ENCODE results near the gene VPS8. TPM values are rescaled to one million over a fixed set of nuclear protein-coding genes. Genes with fewer than 3 reads are reported as not detected.

VPS8 gene
- total RNA-seq, 3 donors from 2014 or later (not counting 1 experiment from before 2014, with no cell fraction given): 89.3 to 127 (median 115) TPM

- Mint-ChIP-seq H3K36me3 (no peaks in the 10 kb centered on the region), H3K27ac (no peak overlapping the region), H3K4me3 (no peak overlapping the region), H3K9me3 (no peaks in the 10 kb centered on the region), H3K4me1 (peaks cover 6 to 15% of the 10 kb centered on the region in 2 donors), H3K27me3 (ENCODE audit: low read depth in 2 of 2) (peaks cover 2 to 12% of the 10 kb centered on the region in 2 donors)
- Histone ChIP-seq H3K36me3 (ENCODE audit: control insufficient read depth, insufficient read depth, low read length) (no peaks in the 10 kb centered on the region), H3K27ac (ENCODE audit: low read length) (no peak overlapping the region), H3K4me3 (ENCODE audit: low read length) (no peak overlapping the region), H3K27me3 (ENCODE audit: control insufficient read depth, insufficient read depth, low read length) (no peaks in the 10 kb centered on the region), H3K4me1 (ENCODE audit: control insufficient read depth, insufficient read depth, low read length) (peaks cover 2% of the 10 kb centered on the region), H3K9me3 (ENCODE audit: control insufficient read depth, insufficient read depth, low read length) (no peaks in the 10 kb centered on the region)
- DNase-seq: no peak
- TF ChIP-seq CTCF (IDR thresholded peaks at IDR 0.05): no peak
- 83% methylated on average over 3 of the region's 3 CpGs for WGBS (ENCODE audit: insufficient coverage)
- ATAC-seq: no peak
- intact Hi-C loops (cut with micrococcal nuclease): no loop called here
These were observed 4.4 kb upstream of the VPS8 start for GRCh38 chr3:184807549-184807948.

- peak in 1 of 2 donors; percentile 15 for DNase-seq
- Histone ChIP-seq H3K4me3 (ENCODE audit: low read length) (no peak overlapping the region), H3K9me3 (ENCODE audit: control insufficient read depth, insufficient read depth, low read length) (no peaks in the 10 kb centered on the region), H3K27ac (ENCODE audit: low read length) (no peak overlapping the region), H3K27me3 (ENCODE audit: control insufficient read depth, insufficient read depth, low read length) (no peaks in the 10 kb centered on the region), H3K4me1 (ENCODE audit: control insufficient read depth, insufficient read depth, low read length) (peaks cover 7% of the 10 kb centered on the region), H3K36me3 (ENCODE audit: control insufficient read depth, insufficient read depth, low read length) (no peaks in the 10 kb centered on the region)
- 60% methylated on average over 4 of the region's 4 CpGs for WGBS (ENCODE audit: insufficient coverage)
- no peak overlapping the region for H3K4me3 Mint-ChIP-seq
- peaks cover 10 to 20% of the 10 kb centered on the region in 2 donors for H3K4me1 Mint-ChIP-seq
- no peak for TF ChIP-seq CTCF (IDR thresholded peaks at IDR 0.05)
- no peak for ATAC-seq
- H3K36me3 Mint-ChIP-seq: no peaks in the 10 kb centered on the region
- peaks cover 2 to 12% of the 10 kb centered on the region in 2 donors for H3K27me3 Mint-ChIP-seq (ENCODE audit: low read depth in 2 of 2)
- no peaks in the 10 kb centered on the region for H3K9me3 Mint-ChIP-seq
- intact Hi-C loops (cut with micrococcal nuclease): no loop called here
- H3K27ac Mint-ChIP-seq: no peak overlapping the region
These were observed 3.9 kb upstream of the VPS8 start for GRCh38 chr3:184808021-184808420.

GRCh38 chr3:184810146-184810545, 1.8 kb upstream of the VPS8 start:
- no peak overlapping the region for H3K27ac ChIP-seq (ENCODE audit: low read length)
- Mint-ChIP-seq H3K4me1 (peaks cover 26 to 34% of the 10 kb centered on the region in 2 donors), H3K9me3 (no peaks in the 10 kb centered on the region), H3K27ac (no peak overlapping the region), H3K4me3 (no peak overlapping the region), H3K36me3 (no peaks in the 10 kb centered on the region), H3K27me3 (ENCODE audit: low read depth in 2 of 2) (peaks cover 2 to 10% of the 10 kb centered on the region in 2 donors)
- no peaks in the 10 kb centered on the region for H3K9me3 ChIP-seq (ENCODE audit: control insufficient read depth, insufficient read depth, low read length)
- H3K4me1 ChIP-seq (ENCODE audit: control insufficient read depth, insufficient read depth, low read length): peaks cover 8% of the 10 kb centered on the region
- 97% methylated on average over 3 of the region's 3 CpGs for WGBS (ENCODE audit: insufficient coverage)
- DNase-seq: no peak
- no peaks in the 10 kb centered on the region for H3K27me3 ChIP-seq (ENCODE audit: control insufficient read depth, insufficient read depth, low read length)
- ATAC-seq: no peak
- no peak overlapping the region for H3K4me3 ChIP-seq (ENCODE audit: low read length)
- H3K36me3 ChIP-seq (ENCODE audit: control insufficient read depth, insufficient read depth, low read length): no peaks in the 10 kb centered on the region
- intact Hi-C loops (cut with micrococcal nuclease): no loop called here
- TF ChIP-seq CTCF (IDR thresholded peaks at IDR 0.05): no peak

- Mint-ChIP-seq H3K27ac (no peak overlapping the region), H3K4me3 (no peak overlapping the region), H3K9me3 (no peaks in the 10 kb centered on the region), H3K27me3 (ENCODE audit: low read depth in 2 of 2) (peaks cover 2 to 6% of the 10 kb centered on the region in 2 donors), H3K36me3 (no peaks in the 10 kb centered on the region), H3K4me1 (peaks cover 26 to 43% of the 10 kb centered on the region in 2 donors)
- H3K9me3 ChIP-seq (ENCODE audit: control insufficient read depth, insufficient read depth, low read length): no peaks in the 10 kb centered on the region
- 68% methylated on average over 3 of the region's 3 CpGs for WGBS (ENCODE audit: insufficient coverage)
- no peaks in the 10 kb centered on the region for H3K36me3 ChIP-seq (ENCODE audit: control insufficient read depth, insufficient read depth, low read length)
- no peak for TF ChIP-seq CTCF (IDR thresholded peaks at IDR 0.05)
- H3K4me1 ChIP-seq (ENCODE audit: control insufficient read depth, insufficient read depth, low read length): peaks cover 8% of the 10 kb centered on the region
- H3K4me3 ChIP-seq (ENCODE audit: low read length): no peak overlapping the region
- no peaks in the 10 kb centered on the region for H3K27me3 ChIP-seq (ENCODE audit: control insufficient read depth, insufficient read depth, low read length)
- ATAC-seq (no peak), DNase-seq (no peak)
- H3K27ac ChIP-seq (ENCODE audit: low read length): no peak overlapping the region
- intact Hi-C loops (cut with micrococcal nuclease): no loop called here
These were observed 932 bp upstream of the VPS8 start for GRCh38 chr3:184811034-184811433.

Data from natural killer cell (primary cell).